Right forelimb (tissue), 1 donor: ENCODE measurements around the gene PRRX2.

ENCODE experiments used
- DNase-seq: peaks from one replicate; pipeline ENCODE4 v3.0.0-alpha.2; 2018

Gene PRRX2

DNA sequence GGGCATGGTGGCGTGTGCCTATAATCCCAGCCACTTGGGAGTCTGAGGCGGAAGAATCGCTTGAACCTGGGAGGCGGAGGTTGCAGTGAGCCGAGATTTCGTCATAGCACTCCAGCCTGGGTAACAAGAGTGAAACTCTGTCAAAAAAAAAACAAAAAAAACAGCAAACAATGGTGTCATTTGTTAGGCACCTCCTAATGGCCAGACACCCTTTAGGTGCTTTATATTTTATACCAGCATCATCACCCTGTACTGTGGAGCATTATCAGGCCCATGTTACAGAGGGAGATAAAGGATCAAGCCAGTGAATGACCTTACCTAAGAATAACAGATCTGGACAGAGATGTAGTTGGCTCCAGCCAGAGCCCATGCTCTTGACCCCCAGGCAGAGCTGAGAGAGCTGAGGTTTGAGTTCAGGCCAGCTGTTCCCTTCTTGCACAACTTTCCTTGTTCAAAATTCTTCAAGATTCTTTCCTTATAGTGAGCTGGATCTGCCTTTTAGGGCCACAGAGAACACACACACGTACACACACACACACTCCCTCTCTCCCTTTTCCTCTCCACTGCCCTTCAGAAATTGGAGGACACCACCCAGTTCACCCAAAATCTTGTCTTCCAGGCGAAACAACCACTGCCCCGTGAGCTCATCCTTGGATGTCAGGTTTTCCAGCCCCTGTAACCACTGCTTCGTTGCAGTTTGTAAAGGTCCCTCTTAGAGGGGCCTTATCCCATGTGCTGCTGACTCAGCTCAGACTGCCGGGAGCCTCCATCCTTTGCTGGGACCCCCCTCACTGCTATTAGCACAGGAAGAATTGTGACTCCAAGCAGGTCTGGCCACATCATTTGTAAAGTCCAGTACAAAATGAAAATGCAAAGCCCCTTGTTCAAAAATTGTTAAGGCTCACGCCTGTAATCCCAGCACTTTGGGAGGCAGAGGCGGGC is 97.8 kb downstream of the PRRX2 start:
- no peak for DNase-seq

DNA sequence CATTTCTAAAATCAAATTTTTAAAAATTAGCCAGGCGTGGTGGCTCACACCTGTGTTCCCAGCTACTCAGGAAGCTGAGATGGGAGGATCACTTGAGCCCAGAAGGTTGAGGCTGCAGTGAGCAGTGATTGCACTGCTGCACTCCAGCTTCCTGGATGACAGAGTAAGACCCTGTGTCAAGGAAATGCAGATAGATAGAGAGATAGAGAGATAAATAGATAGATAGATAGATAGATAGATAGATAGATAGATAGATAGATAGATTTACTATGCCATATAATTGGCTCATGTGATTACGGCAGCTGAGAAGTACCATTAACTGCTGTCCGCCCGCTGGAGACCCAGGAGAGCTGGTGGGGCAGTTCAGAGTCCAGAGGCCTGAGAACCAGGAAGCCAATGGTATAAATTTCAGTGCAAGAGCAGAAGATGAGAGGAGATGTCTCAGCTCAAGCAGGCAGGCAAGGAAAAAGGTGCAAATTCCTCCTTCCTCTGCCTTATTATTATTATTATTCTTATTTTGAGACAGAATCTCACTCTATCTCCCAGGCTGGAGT is 100.4 kb downstream of the PRRX2 start:
- DNase-seq, result no peak

GRCh38 chr9:129768486-129768885 is 103.0 kb downstream of the PRRX2 start:
- no peak for DNase-seq

DNA sequence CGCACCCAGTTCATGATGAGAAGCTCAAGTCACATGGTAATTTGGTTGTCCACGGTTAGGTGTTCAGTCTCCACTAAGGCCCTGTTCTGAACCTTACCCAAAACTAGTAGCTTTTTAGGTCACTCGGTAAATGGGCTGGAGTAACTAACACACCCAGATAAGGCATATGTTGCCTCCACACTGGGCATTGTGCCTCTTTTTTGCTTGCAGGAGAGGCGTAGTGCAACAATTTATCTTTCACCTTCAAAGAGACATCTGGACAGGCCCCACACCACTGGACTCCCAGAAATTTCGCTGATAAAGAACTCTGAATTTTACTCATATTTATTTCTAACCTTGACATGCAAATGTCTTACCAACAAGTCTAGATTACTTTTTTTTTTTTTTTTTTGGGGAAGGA is 104.2 kb downstream of the PRRX2 start:
- no peak for DNase-seq

DNA sequence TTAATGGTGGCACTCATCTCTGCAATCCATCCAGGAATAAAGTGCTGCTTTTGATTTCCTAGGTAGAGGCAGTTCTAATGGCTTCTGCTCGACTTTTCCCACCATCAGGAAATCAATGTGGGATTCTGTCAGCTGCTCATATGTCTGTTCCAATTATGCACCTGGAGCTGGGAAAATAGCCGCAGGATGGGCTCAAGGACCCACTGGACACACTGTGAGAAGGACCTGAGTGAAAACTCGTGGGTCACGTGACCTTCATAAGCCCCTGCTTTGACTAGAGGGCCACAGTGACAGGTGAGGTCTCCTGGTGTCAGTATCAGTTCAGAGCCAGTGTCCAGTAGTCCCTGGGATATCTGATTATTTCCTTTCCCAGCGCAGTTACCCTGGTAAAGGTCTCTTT is 105.3 kb downstream of the PRRX2 start:
- no peak for DNase-seq
